ENCODE results near the gene CELA3B.
A peak's percentile ranks its signal among the peaks of the same experiment; 100 is the strongest.

Gene CELA3B

DNA sequence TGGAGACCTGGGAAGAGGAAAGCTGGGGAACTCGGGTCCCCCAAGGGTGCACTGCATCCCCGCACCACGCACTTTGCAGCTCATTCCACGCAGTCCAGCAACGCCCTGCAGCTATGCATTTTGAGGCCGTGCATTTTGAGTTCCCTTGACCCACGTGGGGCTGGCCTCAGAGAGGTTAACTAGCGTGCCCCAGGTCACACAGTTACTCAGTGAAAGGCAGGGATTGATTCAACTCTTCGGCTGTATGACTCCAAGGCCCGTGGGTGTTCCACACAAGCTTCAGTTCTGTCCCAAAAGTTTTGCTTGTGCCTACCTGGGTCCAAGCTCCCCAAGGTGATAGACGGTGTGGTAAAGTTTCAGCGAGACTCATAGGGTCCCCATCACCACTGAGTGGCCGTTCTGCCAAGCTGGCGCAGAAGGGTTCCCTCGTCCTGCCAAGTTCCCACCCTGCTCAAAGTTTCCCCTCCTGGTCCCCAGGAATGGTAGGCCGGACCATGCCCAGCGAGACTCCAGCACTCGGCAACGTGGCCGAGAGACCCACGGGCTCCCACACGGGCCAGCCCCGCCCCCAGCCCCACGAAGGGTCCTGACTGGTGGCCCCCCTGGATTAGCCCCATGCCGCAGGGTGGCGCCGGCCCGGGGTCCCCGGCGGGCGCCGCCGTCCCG, 40.3 kb upstream of the CELA3B start:
- no peak overlapping the region for H3K9ac ChIP-seq

DNA sequence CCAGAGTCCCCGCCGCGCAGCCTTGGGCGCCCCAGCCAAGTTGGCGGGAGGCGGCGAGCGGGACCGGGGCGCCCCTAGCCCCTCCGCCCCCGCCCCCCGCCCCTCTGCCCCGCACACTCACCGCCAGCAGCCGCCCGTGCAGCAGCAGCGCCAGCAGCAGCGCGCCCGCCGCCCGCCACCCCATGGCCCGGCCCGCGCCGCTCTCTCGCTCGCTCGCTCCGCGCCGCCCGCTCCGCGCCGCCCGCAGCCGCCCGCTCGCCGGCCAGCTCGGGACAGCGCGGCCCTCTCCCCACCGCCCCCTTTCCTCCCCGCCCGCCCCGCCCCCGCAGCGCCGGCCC, 39.8 kb upstream of the CELA3B start, which contains the start of gene HSPG2:
Gene HSPG2 (minus strand): TSS at position 277 of the 338 bp plus-strand sequence. CDS start 93 bp downstream, at position 184.
- peak within 1 kb of the TSS; percentile 59 for H3K4me3 ChIP-seq (ENCODE audit: low read depth, low read length)
- no peaks in the 10 kb centered on the region for H3K27me3 ChIP-seq (ENCODE audit: control insufficient read depth, insufficient read depth, low read length)
- peaks cover 10% of the 10 kb centered on the region for H3K4me1 ChIP-seq
- TF ChIP-seq, protein P1, sequence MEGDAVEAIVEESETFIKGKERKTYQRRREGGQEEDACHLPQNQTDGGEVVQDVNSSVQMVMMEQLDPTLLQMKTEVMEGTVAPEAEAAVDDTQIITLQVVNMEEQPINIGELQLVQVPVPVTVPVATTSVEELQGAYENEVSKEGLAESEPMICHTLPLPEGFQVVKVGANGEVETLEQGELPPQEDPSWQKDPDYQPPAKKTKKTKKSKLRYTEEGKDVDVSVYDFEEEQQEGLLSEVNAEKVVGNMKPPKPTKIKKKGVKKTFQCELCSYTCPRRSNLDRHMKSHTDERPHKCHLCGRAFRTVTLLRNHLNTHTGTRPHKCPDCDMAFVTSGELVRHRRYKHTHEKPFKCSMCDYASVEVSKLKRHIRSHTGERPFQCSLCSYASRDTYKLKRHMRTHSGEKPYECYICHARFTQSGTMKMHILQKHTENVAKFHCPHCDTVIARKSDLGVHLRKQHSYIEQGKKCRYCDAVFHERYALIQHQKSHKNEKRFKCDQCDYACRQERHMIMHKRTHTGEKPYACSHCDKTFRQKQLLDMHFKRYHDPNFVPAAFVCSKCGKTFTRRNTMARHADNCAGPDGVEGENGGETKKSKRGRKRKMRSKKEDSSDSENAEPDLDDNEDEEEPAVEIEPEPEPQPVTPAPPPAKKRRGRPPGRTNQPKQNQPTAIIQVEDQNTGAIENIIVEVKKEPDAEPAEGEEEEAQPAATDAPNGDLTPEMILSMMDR (IDR thresholded peaks at IDR 0.05): no peak
- H3K79me2 ChIP-seq: no peaks in the 10 kb centered on the region
- no peak within 1 kb of the TSS for H3K27ac ChIP-seq
- H3K9ac ChIP-seq: no peak within 1 kb of the TSS
- no peaks in the 10 kb centered on the region for H3K9me3 ChIP-seq (ENCODE audit: control insufficient read depth, low read length)
- H3K4me2 ChIP-seq (ENCODE audit: low read length): peak within 1 kb of the TSS; percentile 88
- H2AFZ ChIP-seq: peak within 1 kb of the TSS; percentile 88
- H3K36me3 ChIP-seq (ENCODE audit: control insufficient read depth, insufficient read depth, low read length): no peaks in the 10 kb centered on the region

More for the DNA sequence above, 40.3 kb upstream of the CELA3B start:
- H3K27me3 ChIP-seq (ENCODE audit: control insufficient read depth, insufficient read depth, low read length): no peaks in the 10 kb centered on the region
- TF ChIP-seq, protein P1 (IDR thresholded peaks at IDR 0.05): no peak
- peak overlapping the region; percentile 86 for H3K4me2 ChIP-seq (ENCODE audit: low read length)
- H3K4me3 ChIP-seq (ENCODE audit: low read depth, low read length): peak overlapping the region; percentile 59
- H3K79me2 ChIP-seq: no peaks in the 10 kb centered on the region
- no peak overlapping the region for H3K27ac ChIP-seq
- H3K9me3 ChIP-seq (ENCODE audit: control insufficient read depth, low read length): no peaks in the 10 kb centered on the region
- peaks cover 10% of the 10 kb centered on the region for H3K4me1 ChIP-seq
- no peaks in the 10 kb centered on the region for H3K36me3 ChIP-seq (ENCODE audit: control insufficient read depth, insufficient read depth, low read length)
- peak overlapping the region; percentile 46 for H2AFZ ChIP-seq

DNA sequence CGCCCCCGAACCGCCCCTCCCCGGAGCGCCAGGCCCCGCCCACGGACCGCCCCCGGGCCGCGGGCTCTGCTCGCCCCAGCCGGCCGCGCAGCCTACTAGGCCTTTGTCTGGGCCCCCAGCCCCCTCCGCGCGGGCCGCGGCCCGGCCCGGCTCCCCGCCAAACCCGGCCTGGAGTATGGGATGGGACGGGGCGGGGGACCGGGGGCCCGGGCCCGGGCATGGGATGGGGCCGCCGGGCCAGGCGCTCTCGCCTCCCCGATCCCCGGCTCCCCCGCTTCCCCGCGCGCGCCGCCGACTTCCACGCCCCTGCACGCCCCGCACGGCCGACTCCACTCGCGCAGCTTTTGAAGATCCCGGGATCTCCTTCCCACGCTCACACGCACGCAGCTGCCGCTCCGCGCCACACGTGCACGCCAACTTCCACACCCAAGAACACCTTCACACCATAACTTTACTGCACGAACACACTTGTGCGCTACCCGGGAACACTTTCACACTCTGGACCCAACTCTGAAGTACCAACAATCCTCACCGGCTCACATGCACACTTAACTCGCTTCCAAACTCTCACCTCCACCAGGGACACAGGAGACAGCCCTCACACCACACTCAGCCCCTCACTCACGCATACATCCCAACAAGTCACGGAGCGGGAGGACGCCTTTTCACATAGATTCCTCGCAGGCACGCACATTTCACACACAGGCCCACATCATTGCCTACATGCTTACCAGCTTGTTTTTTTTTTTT, 39.3 kb upstream of the CELA3B start:
- H3K79me2 ChIP-seq: no peaks in the 10 kb centered on the region
- H2AFZ ChIP-seq: peak overlapping the region; percentile 88
- no peaks in the 10 kb centered on the region for H3K36me3 ChIP-seq (ENCODE audit: control insufficient read depth, insufficient read depth, low read length)
- no peak overlapping the region for H3K9ac ChIP-seq
- H3K4me3 ChIP-seq (ENCODE audit: low read depth, low read length): peak overlapping the region; percentile 51
- no peaks in the 10 kb centered on the region for H3K27me3 ChIP-seq (ENCODE audit: control insufficient read depth, insufficient read depth, low read length)
- peak overlapping the region; percentile 88 for H3K4me2 ChIP-seq (ENCODE audit: low read length)
- no peak overlapping the region for H3K27ac ChIP-seq
- TF ChIP-seq, protein P1 (IDR thresholded peaks at IDR 0.05): no peak
- H3K4me1 ChIP-seq: peaks cover 10% of the 10 kb centered on the region
- H3K9me3 ChIP-seq (ENCODE audit: control insufficient read depth, low read length): no peaks in the 10 kb centered on the region

DNA sequence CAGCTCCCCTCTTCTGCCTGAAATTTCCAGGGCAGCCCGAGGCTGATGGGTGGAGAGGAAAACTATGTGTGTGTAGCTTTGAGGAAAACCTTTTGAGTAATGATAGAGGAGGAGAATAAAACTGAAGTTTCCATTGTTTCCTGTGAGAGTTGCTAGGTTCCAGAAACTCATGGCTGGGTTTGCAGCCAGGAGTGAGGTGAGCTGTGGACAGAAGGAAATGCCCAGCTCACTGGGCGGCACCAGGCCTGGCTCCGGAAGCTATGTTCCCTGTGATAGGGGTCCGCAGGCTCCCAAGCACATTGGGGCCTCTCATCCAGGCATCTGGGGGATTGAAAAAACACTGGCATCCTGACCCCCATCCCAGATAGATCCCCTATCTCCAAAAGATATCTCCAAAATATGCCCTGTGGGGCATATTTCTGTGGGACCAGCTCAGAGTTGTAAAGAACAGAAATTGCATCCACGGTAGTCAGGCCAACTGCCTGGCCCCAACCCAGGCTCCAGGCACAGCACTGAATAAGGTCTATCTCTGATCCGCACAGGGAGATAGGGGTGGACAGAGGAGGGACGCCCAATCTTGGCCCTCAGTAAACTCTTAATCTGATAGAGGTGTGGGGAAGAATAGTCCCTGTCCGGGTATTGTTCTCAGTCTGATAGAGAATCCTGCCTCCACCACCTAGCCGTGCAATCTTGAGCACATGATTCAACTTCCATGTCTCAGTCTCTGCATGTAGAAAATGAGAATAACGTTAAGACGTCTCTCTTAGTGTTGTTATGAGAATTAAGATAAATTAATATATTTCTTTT, 37.9 kb upstream of the CELA3B start:
- Histone ChIP-seq H3K4me1 (peaks cover 3% of the 10 kb centered on the region), H3K9ac (no peak overlapping the region)
- TF ChIP-seq, protein P1 (IDR thresholded peaks at IDR 0.05): no peak

More for the DNA sequence above, 37.9 kb upstream of the CELA3B start:
- peak overlapping the region; percentile 11 for H2AFZ ChIP-seq
- H3K27me3 ChIP-seq (ENCODE audit: control insufficient read depth, insufficient read depth, low read length): no peaks in the 10 kb centered on the region
- no peak overlapping the region for H3K4me2 ChIP-seq (ENCODE audit: low read length)
- no peaks in the 10 kb centered on the region for H3K79me2 ChIP-seq
- H3K9me3 ChIP-seq (ENCODE audit: control insufficient read depth, low read length): no peaks in the 10 kb centered on the region
- no peaks in the 10 kb centered on the region for H3K36me3 ChIP-seq (ENCODE audit: control insufficient read depth, insufficient read depth, low read length)
- peak overlapping the region; percentile 56 for H3K27ac ChIP-seq
- no peak overlapping the region for H3K4me3 ChIP-seq (ENCODE audit: low read depth, low read length)

Data from parathyroid adenoma (tissue), 2 donors.